Right cardiac atrium (tissue), 5 donors: ENCODE measurements around the gene MAS1. TPM values are rescaled to one million over a fixed set of nuclear protein-coding genes. Genes with fewer than 3 reads are reported as not detected.

Source experiments
- ATAC-seq, 2 donors: fragments of 200-7000 bp; cut with Tn5 transposase; one replicate each; pipeline versions ENCODE4 v1.8.0 to v1.9.1; 2020; ENCODE audit warnings: moderate library complexity in 2 of 2, mild to moderate bottlenecking in 1 of 2
- DNase-seq, 3 donors: peaks; one replicate each; pipeline ENCODE4 v3.0.0-alpha.2; 2020
- H3K27ac ChIP-seq: one replicate; pipeline ENCODE4 v1.5.1; 2013; ENCODE audit warnings: mild to moderate bottlenecking, low read length, control low read depth, moderate library complexity
- H3K27me3 ChIP-seq: one replicate; pipeline ENCODE4 v1.6.1; 2013; ENCODE audit not compliant: control insufficient read depth, insufficient read depth
- H3K4me1 ChIP-seq: one replicate; pipeline ENCODE4 v1.6.1; 2013; ENCODE audit warnings: low read length; ENCODE audit not compliant: control insufficient read depth, insufficient read depth
- H3K4me3 ChIP-seq: one replicate; pipeline ENCODE4 v1.5.1; 2013; ENCODE audit warnings: low read length, control low read depth
- H3K9me3 ChIP-seq: one replicate; pipeline ENCODE4 v1.6.1; 2013; ENCODE audit warnings: low read length; ENCODE audit not compliant: control insufficient read depth
- WGBS: extraction: QIAGEN DNeasy Blood & Tissue Kit; methylation state at CpG from one replicate; pipeline ENCODE4 v1.1.7; 2013; 5-methylcytosine and 5-hydroxymethylcytosine counted together
- intact Hi-C, 4 donors: fragments of 100-400 bp; cut with DNase I; formaldehyde crosslinking; loops; one replicate each; pipeline versions ENCODE4 v1.11.0 to v1.14.0; 2022 to 2023
- polyA plus RNA-seq: library from polyadenylated mRNA; stranded (reverse); fragments of 200-250 nt; gene quantifications from one replicate; pipeline ENCODE4 v1.2.3, GENCODE V29; 2013
- total RNA-seq, 4 donors: library from RNA; stranded (reverse); fragmentation: NEBNext Ultra II Directional; extraction: Animal tissue kit (Norgen Biotek cat#: 25700); gene quantifications; one replicate each; pipeline ENCODE4 v1.2.1, GENCODE V29; 2021
- donor health status: healthy with polysubstance abuse.
- donor health status: DM: no; HTN: yes; CAD: no.
- donor health status: DM: no; HTN: no; CAD: no.
- donor health status: DM: no; HTN: yes; CAD: no; lungs with severe emphysema.
- donor health status: DM: yes; HTN: yes; CAD: no.

The MAS1 gene
- total and polyA plus RNA-seq, 5 donors = 0.02 to 0.06 (median 0.03) TPM; not detected in 2

DNA sequence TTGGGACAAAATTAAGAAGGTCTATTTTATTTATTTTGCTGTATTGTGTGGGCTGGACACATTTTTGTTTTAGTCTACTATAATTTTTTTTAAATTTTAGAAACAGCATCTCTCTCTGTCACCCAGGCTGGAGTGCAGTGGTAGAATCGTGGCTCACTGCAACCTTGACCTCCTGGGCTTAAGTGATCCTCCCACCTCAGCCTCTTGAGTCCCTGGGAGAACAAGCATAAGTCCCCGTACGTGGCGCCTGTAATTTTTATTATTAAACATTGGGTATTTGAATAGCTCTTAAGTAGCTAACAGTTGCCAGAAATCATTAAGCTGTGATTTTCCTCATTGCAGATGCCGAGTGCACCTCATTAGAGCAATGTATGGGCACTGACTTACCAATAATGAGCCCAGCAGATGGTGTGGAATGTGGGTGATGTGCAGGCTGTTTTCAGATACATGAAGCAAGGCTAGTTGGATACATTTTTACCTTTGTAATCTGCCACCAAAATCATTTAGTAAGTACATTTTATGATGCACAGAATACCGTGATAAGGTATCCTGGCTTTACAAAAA lies 10.3 kb upstream of the MAS1 start:
- no peak for ATAC-seq
- intact Hi-C loops = no loop called here
- Histone ChIP-seq H3K27me3 (no peaks in the 10 kb centered on the region), H3K4me1 (no peaks in the 10 kb centered on the region), H3K9me3 (no peaks in the 10 kb centered on the region), H3K4me3 (no peak overlapping the region), H3K27ac (no peak overlapping the region)
- no peak for DNase-seq
- WGBS = 77% methylated on average over 6 of the region's 6 CpGs

DNA sequence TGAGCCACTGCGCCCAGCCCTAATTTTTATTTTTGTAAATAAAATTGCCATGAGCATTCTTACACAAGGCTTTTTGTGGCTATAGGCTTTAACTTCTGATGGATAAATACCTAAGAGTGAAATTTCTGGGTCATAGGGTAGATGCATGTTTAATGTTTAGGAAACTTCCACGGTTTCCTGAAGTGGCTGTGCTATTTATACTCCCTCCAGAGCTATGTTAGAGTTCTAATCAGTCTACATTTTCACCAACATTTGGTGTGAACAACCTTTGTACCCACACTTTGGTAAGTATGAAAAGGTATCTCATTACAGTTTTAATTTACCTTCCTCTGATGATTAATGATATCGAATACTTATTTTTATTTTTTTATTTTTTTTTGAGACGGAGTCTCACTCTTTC lies 6.1 kb upstream of the MAS1 start:
- no peak for ATAC-seq

DNA sequence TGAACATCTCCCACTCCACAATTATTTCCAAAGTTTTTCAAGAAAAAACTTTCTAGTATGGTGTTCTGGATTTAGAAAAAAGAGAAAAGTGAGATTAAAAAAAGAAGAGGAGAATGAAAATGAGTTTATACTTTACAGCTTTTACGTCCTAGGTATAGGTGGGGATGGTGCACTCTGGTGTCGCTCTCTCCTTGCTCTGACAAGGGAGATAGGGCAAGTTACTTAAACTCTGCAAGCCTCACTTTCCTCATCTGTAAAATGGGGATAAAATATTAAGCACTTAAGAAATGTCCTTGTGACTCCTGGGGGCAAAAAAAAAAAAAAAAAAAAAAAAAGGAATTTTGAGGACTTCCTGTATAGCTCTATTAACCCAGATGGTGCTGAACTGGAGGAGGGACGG lies 4.5 kb upstream of the MAS1 start:
- Histone ChIP-seq H3K9me3 (no peaks in the 10 kb centered on the region), H3K4me3 (no peak overlapping the region), H3K27ac (no peak overlapping the region), H3K27me3 (no peaks in the 10 kb centered on the region), H3K4me1 (no peaks in the 10 kb centered on the region)
- intact Hi-C loops = no loop called here
- no peak for ATAC-seq
- DNase-seq = no peak
- WGBS = 95% methylated on average over 3 of the region's 3 CpGs

More for the DNA sequence above, 6.1 kb upstream of the MAS1 start:
- no peak overlapping the region for H3K4me3 ChIP-seq
- no peaks in the 10 kb centered on the region for H3K27me3 ChIP-seq
- H3K27ac ChIP-seq = no peak overlapping the region
- intact Hi-C loops = no loop called here
- 79% methylated on average over 4 of the region's 4 CpGs for WGBS
- no peaks in the 10 kb centered on the region for H3K9me3 ChIP-seq
- H3K4me1 ChIP-seq = no peaks in the 10 kb centered on the region
- no peak for DNase-seq

DNA sequence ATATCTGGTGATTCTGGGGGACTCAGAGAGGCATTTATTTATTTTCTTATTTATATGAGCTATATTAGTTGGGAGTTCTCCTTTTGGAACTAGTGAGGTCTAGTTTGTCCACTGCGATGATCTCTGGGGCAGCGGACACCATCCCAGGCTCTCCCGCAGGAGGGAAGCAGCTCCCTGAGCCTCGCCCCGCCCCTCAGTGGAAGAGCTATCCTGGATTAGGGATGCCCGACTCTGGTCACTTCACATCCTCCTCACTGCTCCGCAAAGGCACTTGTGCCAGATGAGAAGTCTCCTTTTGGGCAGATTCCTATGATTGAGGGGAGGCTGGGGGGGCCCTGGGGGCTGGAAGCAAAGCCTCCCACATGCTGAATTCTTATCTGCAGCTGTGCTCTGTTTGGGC lies 3.6 kb upstream of the MAS1 start:
- DNase-seq (no peak), ATAC-seq (no peak)
- no peaks in the 10 kb centered on the region for H3K27me3 ChIP-seq
- intact Hi-C loops = no loop called here
- no peaks in the 10 kb centered on the region for H3K4me1 ChIP-seq
- H3K9me3 ChIP-seq = no peaks in the 10 kb centered on the region
- WGBS = 69% methylated on average over 7 of the region's 7 CpGs
- H3K27ac ChIP-seq = no peak overlapping the region
- no peak overlapping the region for H3K4me3 ChIP-seq

DNA sequence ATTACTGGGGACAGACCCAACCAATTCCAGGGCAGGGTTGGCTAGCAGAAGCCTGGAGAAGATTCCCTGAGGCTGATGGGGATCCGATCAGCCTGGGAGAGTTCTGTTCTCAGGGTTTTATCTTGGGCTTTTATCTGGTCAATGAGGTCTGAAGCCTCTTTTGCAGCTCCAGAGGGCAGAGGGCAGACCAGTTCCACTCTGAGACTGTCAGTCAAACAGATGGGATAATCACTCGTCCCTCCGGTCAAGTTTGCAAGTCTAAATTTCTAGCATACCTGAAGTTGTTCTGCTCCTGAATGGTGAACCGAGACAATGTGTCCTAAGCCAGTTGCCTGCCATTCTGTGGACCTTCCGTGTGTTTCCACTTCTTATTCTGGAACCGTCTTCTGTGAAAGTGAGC lies 3.0 kb upstream of the MAS1 start:
- H3K27me3 ChIP-seq = no peaks in the 10 kb centered on the region
- ATAC-seq (no peak), DNase-seq (no peak)
- no peaks in the 10 kb centered on the region for H3K4me1 ChIP-seq
- 53% methylated on average over 6 of the region's 6 CpGs for WGBS
- no peak overlapping the region for H3K27ac ChIP-seq
- H3K4me3 ChIP-seq = no peak overlapping the region
- H3K9me3 ChIP-seq = no peaks in the 10 kb centered on the region
- intact Hi-C loops = no loop called here

- intact Hi-C loops = no loop called here
- no peaks in the 10 kb centered on the region for H3K27me3 ChIP-seq
- no peak for ATAC-seq
- 86% methylated on average over 7 of the region's 7 CpGs for WGBS
- no peaks in the 10 kb centered on the region for H3K4me1 ChIP-seq
- no peak for DNase-seq
- H3K4me3 ChIP-seq = no peak overlapping the region
- no peak overlapping the region for H3K27ac ChIP-seq
- no peaks in the 10 kb centered on the region for H3K9me3 ChIP-seq
These were observed 587 bp upstream of the MAS1 start for GRCh38 chr6:159890201-159890600.

- Histone ChIP-seq H3K27me3 (no peaks in the 10 kb centered on the region), H3K27ac (no peak overlapping the region), H3K4me3 (no peak overlapping the region), H3K4me1 (no peaks in the 10 kb centered on the region), H3K9me3 (no peaks in the 10 kb centered on the region)
- intact Hi-C loops = no loop called here
- WGBS = 92% methylated on average over 4 of the region's 4 CpGs
- DNase-seq (no peak), ATAC-seq (no peak)
These were observed 1.3 kb downstream of the MAS1 start for GRCh38 chr6:159892053-159892452.

- Histone ChIP-seq H3K4me1 (no peaks in the 10 kb centered on the region), H3K27me3 (no peaks in the 10 kb centered on the region), H3K4me3 (no peak overlapping the region), H3K27ac (no peak overlapping the region), H3K9me3 (no peaks in the 10 kb centered on the region)
- intact Hi-C loops = no loop called here
- WGBS = 95% methylated on average over 3 of the region's 3 CpGs
- ATAC-seq (no peak), DNase-seq (no peak)
These were observed 2.3 kb downstream of the MAS1 start for GRCh38 chr6:159893064-159893463.

DNA sequence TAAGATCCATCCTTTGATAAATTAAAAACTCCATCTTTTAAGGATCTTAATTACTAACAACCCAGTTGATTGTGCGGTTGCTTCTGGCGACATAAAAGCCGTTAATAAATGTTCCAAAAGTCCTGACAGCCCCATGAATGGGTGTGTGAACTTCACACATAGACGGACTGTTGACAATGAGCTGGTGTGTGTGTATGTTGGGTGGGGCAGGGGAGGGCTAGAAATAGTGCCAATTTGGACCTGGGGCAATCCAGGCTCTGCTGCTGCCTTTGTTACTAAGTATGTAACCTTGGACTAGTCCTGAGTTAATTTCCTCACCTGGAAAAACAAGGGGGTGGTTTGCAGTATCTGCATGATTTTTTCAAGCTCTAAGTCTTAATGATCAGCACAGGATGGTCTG lies 4.2 kb downstream of the MAS1 start:
- H3K27me3 ChIP-seq = no peaks in the 10 kb centered on the region
- no peak overlapping the region for H3K27ac ChIP-seq
- DNase-seq = no peak
- intact Hi-C loops = no loop called here
- 81% methylated on average over 4 of the region's 4 CpGs for WGBS
- no peaks in the 10 kb centered on the region for H3K9me3 ChIP-seq
- H3K4me3 ChIP-seq = no peak overlapping the region
- ATAC-seq = no peak
- H3K4me1 ChIP-seq = no peaks in the 10 kb centered on the region

GRCh38 chr6:159897603-159898002 lies 6.8 kb downstream of the MAS1 start:
- H3K9me3 ChIP-seq = no peaks in the 10 kb centered on the region
- no peak for ATAC-seq
- no peaks in the 10 kb centered on the region for H3K4me1 ChIP-seq
- intact Hi-C loops = no loop called here
- no peak overlapping the region for H3K4me3 ChIP-seq
- DNase-seq = no peak
- H3K27ac ChIP-seq = no peak overlapping the region
- WGBS = 95% methylated on average over 4 of the region's 4 CpGs
- H3K27me3 ChIP-seq = no peaks in the 10 kb centered on the region

- Histone ChIP-seq H3K9me3 (no peaks in the 10 kb centered on the region), H3K27me3 (no peaks in the 10 kb centered on the region), H3K27ac (no peak overlapping the region), H3K4me3 (no peak overlapping the region), H3K4me1 (no peaks in the 10 kb centered on the region)
- 55% methylated on average over 1 of the region's 1 CpG for WGBS
- DNase-seq = no peak
- intact Hi-C loops = no loop called here
- ATAC-seq = no peak
These were observed 7.7 kb downstream of the MAS1 start for GRCh38 chr6:159898519-159898918.
